Thyroid gland (tissue), 4 donors: ENCODE measurements around the gene STX19. TPM values are rescaled to one million over a fixed set of nuclear protein-coding genes. Genes with fewer than 3 reads are reported as not detected.

Experiments used
- DNase-seq, 2 donors: peaks; one replicate each; pipeline ENCODE4 v3.0.0-alpha.2; 2019
- H3K27ac ChIP-seq, 3 donors: fragments of 200-600 bp; sonication (generic); 1 replicate in 2 of 3; 2 replicates in 1 of 3; pipeline ENCODE4 v1.5.1; 2016 to 2019; ENCODE audit warnings: mild to moderate bottlenecking in 1 of 3, moderate library complexity in 1 of 3
- H3K27me3 ChIP-seq: fragments of 200-600 bp; sonication (generic); one replicate; pipeline ENCODE4 v1.5.1; 2019
- H3K36me3 ChIP-seq, 2 donors: fragments of 200-600 bp; sonication (generic); one replicate each; pipeline ENCODE4 v1.5.1; 2016 to 2019
- H3K4me1 ChIP-seq, 2 donors: fragments of 200-600 bp; sonication (generic); one replicate each; pipeline ENCODE4 v1.5.1; 2017 to 2019
- H3K4me3 ChIP-seq, 3 donors: fragments of 200-600 bp; sonication (generic); replicated peaks in 1 of 3; 1 replicate in 2 of 3; 2 replicates in 1 of 3; pipeline ENCODE4 v1.5.1; 2016; ENCODE audit warnings: mild to moderate bottlenecking in 1 of 3
- H3K9me3 ChIP-seq: fragments of 200-600 bp; sonication (generic); one replicate; pipeline ENCODE4 v1.5.1; 2017
- POLR2A ChIP-seq, 2 donors: fragments of 450-650 bp; IDR thresholded peaks; one replicate each; pipeline ENCODE4 v1.6.1; 2017; ENCODE audit warnings: antibody characterized with exemption in 2 of 2, mild to moderate bottlenecking in 2 of 2, moderate library complexity in 1 of 2
- WGBS, 2 donors: methylation state at CpG; one replicate each; pipeline ENCODE4 v1.1.5; 2017; 5-methylcytosine and 5-hydroxymethylcytosine counted together
- intact Hi-C: fragments of 100-400 bp; cut with DNase I; formaldehyde crosslinking; loops from one replicate; pipeline ENCODE4 v1.15.1; 2023
- total RNA-seq, 4 donors: library from RNA; depleted of rRNA; stranded (reverse); fragments of >200 nt; gene quantifications; one replicate each; pipeline ENCODE4 v1.2.3, GENCODE V29; 2016
- TF ChIP-seq, protein P1 (sequence below), 6 experiments: fragments of 200-600 bp in 3 of 6; fragments of 450-650 bp in 3 of 6; sonication (generic) in 3 of 6; IDR thresholded peaks; one replicate each; pipeline ENCODE4 v1.5.1; 2016 to 2019; ENCODE audit warnings: antibody characterized with exemption in 6 of 6, mild to moderate bottlenecking in 2 of 6, inconsistent platforms in 1 of 6, moderate library complexity in 1 of 6

Gene STX19
- total RNA-seq, 4 donors from 2014 or later, result not detected

DNA sequence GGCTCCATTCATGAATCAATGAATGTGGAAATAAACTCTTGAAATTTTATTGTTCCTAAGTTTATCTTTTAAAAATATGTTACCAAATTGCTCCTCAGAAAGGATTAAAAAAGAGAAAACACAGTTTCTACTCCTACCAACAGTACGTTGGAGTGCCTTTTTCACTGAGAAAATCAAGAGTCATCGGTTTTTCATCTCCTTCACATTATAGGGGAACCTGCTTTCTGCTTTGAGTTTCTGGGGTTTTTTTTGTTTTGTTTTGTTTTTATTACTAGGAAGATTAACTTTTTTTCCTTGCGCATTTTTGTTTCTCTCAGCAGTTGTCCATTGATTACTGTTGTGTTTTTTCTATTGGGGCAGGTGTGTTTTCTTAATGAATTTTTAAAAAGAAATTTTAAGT, 45.0 kb downstream of the STX19 start:
- Histone ChIP-seq H3K36me3 (no peaks in the 10 kb centered on the region), H3K27ac (no peak overlapping the region), H3K4me1 (peaks cover 13 to 17% of the 10 kb centered on the region in 2 donors), H3K4me3 (no peak overlapping the region), H3K9me3 (no peaks in the 10 kb centered on the region), H3K27me3 (no peaks in the 10 kb centered on the region)
- TF ChIP-seq, protein P1, sequence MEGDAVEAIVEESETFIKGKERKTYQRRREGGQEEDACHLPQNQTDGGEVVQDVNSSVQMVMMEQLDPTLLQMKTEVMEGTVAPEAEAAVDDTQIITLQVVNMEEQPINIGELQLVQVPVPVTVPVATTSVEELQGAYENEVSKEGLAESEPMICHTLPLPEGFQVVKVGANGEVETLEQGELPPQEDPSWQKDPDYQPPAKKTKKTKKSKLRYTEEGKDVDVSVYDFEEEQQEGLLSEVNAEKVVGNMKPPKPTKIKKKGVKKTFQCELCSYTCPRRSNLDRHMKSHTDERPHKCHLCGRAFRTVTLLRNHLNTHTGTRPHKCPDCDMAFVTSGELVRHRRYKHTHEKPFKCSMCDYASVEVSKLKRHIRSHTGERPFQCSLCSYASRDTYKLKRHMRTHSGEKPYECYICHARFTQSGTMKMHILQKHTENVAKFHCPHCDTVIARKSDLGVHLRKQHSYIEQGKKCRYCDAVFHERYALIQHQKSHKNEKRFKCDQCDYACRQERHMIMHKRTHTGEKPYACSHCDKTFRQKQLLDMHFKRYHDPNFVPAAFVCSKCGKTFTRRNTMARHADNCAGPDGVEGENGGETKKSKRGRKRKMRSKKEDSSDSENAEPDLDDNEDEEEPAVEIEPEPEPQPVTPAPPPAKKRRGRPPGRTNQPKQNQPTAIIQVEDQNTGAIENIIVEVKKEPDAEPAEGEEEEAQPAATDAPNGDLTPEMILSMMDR (IDR thresholded peaks at IDR 0.05), result no peak
- no peak for TF ChIP-seq POLR2A (IDR thresholded peaks at IDR 0.05)
- intact Hi-C loops, result no loop called here
- DNase-seq, result no peak
- 93 to 96% methylated on average over 3 of the region's 3 CpGs for WGBS, 2 donors

DNA sequence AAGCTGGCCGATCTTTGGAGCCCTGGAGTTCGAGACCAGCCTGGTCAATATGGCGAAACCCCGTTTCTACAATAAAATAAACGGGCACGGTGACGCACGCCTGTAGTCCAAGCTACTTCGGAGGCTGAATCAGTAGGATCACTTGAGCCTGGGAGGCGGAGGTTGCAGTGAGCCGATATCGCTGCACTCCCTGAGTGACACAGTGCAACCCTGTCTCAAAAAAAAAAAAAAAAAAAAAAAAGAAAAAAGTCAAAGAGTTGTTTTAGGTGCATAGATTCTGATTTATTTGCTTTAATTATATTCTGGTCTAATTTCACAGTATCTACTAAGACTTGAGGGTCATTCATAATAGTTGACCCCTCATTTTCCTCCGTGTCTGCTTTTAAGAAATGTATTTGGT, 46.7 kb downstream of the STX19 start:
- TF ChIP-seq, protein P1 (IDR thresholded peaks at IDR 0.05), result no peak
- TF ChIP-seq POLR2A (IDR thresholded peaks at IDR 0.05), result no peak
- Histone ChIP-seq H3K36me3 (no peaks in the 10 kb centered on the region), H3K4me1 (peaks cover 7% of the 10 kb centered on the region in 2 donors), H3K4me3 (no peak overlapping the region), H3K9me3 (no peaks in the 10 kb centered on the region), H3K27ac (no peak overlapping the region), H3K27me3 (no peaks in the 10 kb centered on the region)
- 94 to 96% methylated on average over 13 of the region's 13 CpGs for WGBS, 2 donors
- DNase-seq, result no peak
- intact Hi-C loops, result no loop called here

DNA sequence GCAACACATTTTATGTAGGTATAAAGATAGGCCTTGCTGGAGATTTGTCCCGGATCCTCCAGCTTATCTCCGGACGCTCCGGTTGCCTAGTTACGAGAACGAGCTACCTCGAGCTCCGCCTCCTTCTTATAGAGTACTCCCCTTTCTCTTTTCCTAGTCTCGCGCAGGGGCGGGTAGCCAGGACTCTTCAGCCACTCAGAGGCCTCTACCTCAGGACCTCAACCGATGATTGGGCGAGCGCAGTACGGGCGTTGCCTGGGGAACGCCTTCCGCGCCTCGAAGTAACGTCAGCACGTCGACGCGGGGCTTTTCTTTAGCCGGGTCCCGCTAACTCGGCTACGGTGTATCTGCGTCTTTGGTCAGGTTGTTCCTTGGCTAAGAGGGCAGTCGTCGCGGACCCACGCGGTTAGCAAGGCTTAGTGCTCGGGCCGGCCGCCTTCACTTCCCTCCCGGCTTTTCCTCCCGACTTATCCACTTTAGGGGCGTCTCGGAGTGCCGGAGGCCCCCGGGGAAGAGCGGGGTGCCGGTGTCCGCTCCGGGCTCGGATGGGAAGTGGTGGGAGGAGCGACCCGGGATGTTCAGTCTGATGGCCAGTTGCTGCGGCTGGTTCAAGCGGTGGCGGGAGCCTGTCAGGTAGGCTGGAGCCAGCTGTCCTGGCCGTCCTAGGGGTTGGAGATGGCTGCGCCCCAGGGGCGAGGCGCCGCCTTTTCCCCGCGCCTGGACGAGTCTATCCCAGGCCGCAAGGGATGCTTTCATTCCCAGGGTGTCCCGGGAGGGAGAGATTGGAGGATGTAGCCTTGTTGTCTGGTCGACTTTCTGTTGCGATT, 48.3 kb downstream of the STX19 start, which contains the start of gene ARL13B:
Gene ARL13B (plus strand): TSS at position 306 of the 827 bp plus-strand sequence. CDS start 269 bp downstream, at position 575.
- intact Hi-C loops, result no loop called here

DNA sequence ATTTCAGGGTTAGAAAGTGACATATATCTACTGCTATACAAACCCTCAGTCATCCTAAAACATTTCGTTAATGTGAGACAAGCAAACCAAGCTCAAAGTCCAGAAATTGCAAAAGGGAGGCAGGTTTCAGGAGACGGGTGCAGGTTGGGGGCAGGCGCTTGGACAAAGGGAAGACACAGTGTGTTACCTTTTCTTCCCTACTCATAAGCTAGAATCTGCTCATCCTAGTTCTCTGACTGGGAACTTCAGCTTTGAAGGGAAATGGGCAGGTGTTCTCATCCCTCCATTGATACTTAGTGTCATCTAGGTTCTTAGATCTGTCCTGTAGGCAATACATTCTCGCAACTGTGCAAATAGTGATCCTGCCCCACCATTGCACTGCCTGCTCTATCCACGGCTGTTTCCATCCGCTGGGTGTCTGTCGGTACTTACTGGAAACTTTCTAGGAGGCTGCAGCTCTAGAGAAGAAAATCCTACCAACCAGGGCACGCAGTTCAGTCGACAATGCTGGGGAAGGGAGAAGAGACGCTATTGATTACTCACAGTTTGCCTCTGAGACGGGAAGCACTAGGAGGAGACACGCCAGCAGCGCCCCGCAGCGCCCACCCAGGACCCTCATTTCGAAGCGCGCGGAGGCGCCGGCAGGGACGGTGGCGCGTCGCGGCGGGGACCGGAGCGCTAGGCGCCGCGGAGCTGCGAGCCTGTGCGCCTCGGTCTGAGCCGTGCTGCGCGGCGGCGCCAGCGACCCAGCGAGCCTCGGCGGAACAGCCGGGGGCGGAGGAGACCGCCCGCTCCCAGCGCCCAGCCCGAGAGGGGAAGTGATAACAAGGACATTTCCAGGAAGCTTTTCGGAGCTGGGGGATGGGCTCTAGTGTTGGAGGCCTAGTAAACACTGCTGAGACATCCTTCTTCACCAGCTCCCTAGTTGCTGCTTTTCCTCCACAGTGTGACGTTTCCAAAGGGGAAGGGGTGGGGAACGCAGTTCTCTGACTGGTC, 55.0 kb downstream of the STX19 start, which contains the start of gene PROS1:
Gene PROS1 (minus strand): TSS at position 766 of the 996 bp plus-strand sequence. CDS start 147 bp downstream, at position 619.
- intact Hi-C loops, result no loop called here
- H3K27me3 ChIP-seq, result no peaks in the 10 kb centered on the region
- 5% methylated on average over 13 to 21 of the region's 53 CpGs for WGBS, 2 donors
- peak; percentile 75 to 77 for DNase-seq
- H3K36me3 ChIP-seq, result no peaks in the 10 kb centered on the region
- H3K4me1 ChIP-seq, result peaks cover 0 to 6% of the 10 kb centered on the region in 2 donors
- peak within 1 kb of the TSS; percentile 11 to 47 (median 22) for H3K4me3 ChIP-seq
- TF ChIP-seq, protein P1 (IDR thresholded peaks at IDR 0.05), result no peak
- peak in 1 of 2 donors; percentile 53 for TF ChIP-seq POLR2A (IDR thresholded peaks at IDR 0.05)
- no peaks in the 10 kb centered on the region for H3K9me3 ChIP-seq
- peak within 1 kb of the TSS; percentile 74 to 85 (median 83) for H3K27ac ChIP-seq

More for the DNA sequence above, 48.3 kb downstream of the STX19 start, which contains the start of gene ARL13B:
- Histone ChIP-seq H3K27ac (peak within 1 kb of the TSS; percentile 5 to 93 (median 86)), H3K36me3 (no peaks in the 10 kb centered on the region), H3K4me3 (peak within 1 kb of the TSS; percentile 22 to 83 (median 78)), H3K4me1 (peaks cover 7% of the 10 kb centered on the region in 2 donors), H3K9me3 (no peaks in the 10 kb centered on the region), H3K27me3 (no peaks in the 10 kb centered on the region)
- peak in 1 of 2 donors; percentile 86 for TF ChIP-seq POLR2A (IDR thresholded peaks at IDR 0.05)
- TF ChIP-seq, protein P1 (IDR thresholded peaks at IDR 0.05), result no peak
- DNase-seq, result peak; percentile 99
- 0 to 1% methylated on average over 32 to 53 of the region's 66 CpGs for WGBS, 2 donors
